Transverse colon (tissue), 3 donors: ENCODE results near the gene TAS2R60.

Source experiments
- CTCF ChIP-seq, 5 experiments: fragments of 200-600 bp in 3 of 5; fragments of 450-650 bp in 2 of 5; sonication (generic) in 3 of 5; IDR thresholded peaks; 1 replicate in 2 of 5; 2 replicates in 3 of 5; pipeline ENCODE4 v1.5.1; 2016 to 2017; ENCODE audit warnings: antibody characterized with exemption in 5 of 5, inconsistent platforms in 3 of 5, mild to moderate bottlenecking in 2 of 5, moderate library complexity in 1 of 5
- EP300 ChIP-seq: sonication (generic); formaldehyde crosslinking; IDR thresholded peaks from one replicate; pipeline ENCODE4 v1.6.1; 2017; ENCODE audit warnings: antibody characterized with exemption, low read depth

- no peak for TF ChIP-seq CTCF (IDR thresholded peaks at IDR 0.05)
- no peak for TF ChIP-seq EP300
These were observed 15.4 kb downstream of the TAS2R60 start for GRCh38 chr7:143458681-143459080.
